Stomach (tissue), 9 donors: ENCODE results near the gene FLVCR1. TPM values are rescaled to one million over a fixed set of nuclear protein-coding genes. Genes with fewer than 3 reads are reported as not detected.

Experiments used
- DNase-seq, 2 donors: peaks; one replicate each; pipeline versions ENCODE4 v3.0.0 to v3.0.0-alpha.2; 2013 to 2019
- H3K27ac ChIP-seq, 5 donors: fragments of 200-600 bp in 4 of 5; sonication (generic) in 4 of 5; one replicate each; pipeline ENCODE4 v1.5.1; 2013 to 2019; ENCODE audit warnings: mild to moderate bottlenecking in 1 of 5, moderate library complexity in 1 of 5
- H3K27me3 ChIP-seq, 3 donors: fragments of 200-600 bp; sonication (generic); one replicate each; pipeline ENCODE4 v1.5.1; 2017 to 2019; ENCODE audit warnings: mixed run types in 1 of 3
- H3K36me3 ChIP-seq, 4 donors: fragments of 200-600 bp; sonication (generic); 1 replicate in 3 of 4; 2 replicates in 1 of 4; pipeline ENCODE4 v1.5.1; 2016 to 2019
- H3K4me1 ChIP-seq, 4 donors: fragments of 200-600 bp; sonication (generic); one replicate each; pipeline ENCODE4 v1.5.1; 2016 to 2019
- H3K4me3 ChIP-seq, 4 donors: fragments of 200-600 bp; sonication (generic) in 3 of 4; one replicate each; pipeline ENCODE4 v1.5.1; 2016 to 2019; ENCODE audit warnings: mild to moderate bottlenecking in 1 of 4
- H3K9me3 ChIP-seq, 4 donors: fragments of 200-600 bp; sonication (generic); one replicate each; pipeline ENCODE4 v1.5.1; 2016 to 2019
- CTCF ChIP-seq, 7 experiments: fragments of 450-650 bp in 4 of 7; fragments of 200-600 bp in 3 of 7; sonication (generic) in 3 of 7; IDR thresholded peaks; one replicate each; pipeline ENCODE4 v1.5.1; 2016 to 2019; ENCODE audit warnings: antibody characterized with exemption in 7 of 7, control low read depth in 2 of 7, mild to moderate bottlenecking in 1 of 7
- EP300 ChIP-seq: sonication (generic); formaldehyde crosslinking; IDR thresholded peaks from one replicate; pipeline ENCODE4 v1.6.1; 2017; ENCODE audit warnings: antibody characterized with exemption
- POLR2A ChIP-seq, 4 donors: fragments of 450-650 bp; IDR thresholded peaks; one replicate each; pipeline ENCODE4 v1.6.1; 2016; ENCODE audit warnings: antibody characterized with exemption in 4 of 4, control low read depth in 2 of 4, mild to moderate bottlenecking in 1 of 4, moderate library complexity in 1 of 4
- POLR2AphosphoS5 ChIP-seq, 3 donors: sonication (generic); formaldehyde crosslinking; IDR thresholded peaks; one replicate each; pipeline ENCODE4 v1.6.1; 2016; ENCODE audit warnings: antibody characterized with exemption in 3 of 3
- WGBS, 5 donors: extraction: QIAGEN DNeasy Blood & Tissue Kit in 3 of 5; methylation state at CpG; one replicate each; pipeline versions ENCODE4 v1.1.5 to v1.1.7; 2013 to 2018; 5-methylcytosine and 5-hydroxymethylcytosine counted together
- intact Hi-C: fragments of 100-400 bp; cut with DNase I; formaldehyde crosslinking; loops from one replicate; pipeline ENCODE4 v1.15.1; 2023; ENCODE audit warnings: low total_unique reads
- polyA plus RNA-seq, 3 donors: library from polyadenylated mRNA; stranded (reverse); fragments of 200-250 nt; gene quantifications; one replicate each; pipeline ENCODE4 v1.2.3, GENCODE V29; 2013
- total RNA-seq, 5 donors: library from RNA; depleted of rRNA; stranded (reverse); fragments of >200 nt; gene quantifications; one replicate each; pipeline versions ENCODE4 v1.1.0 to v1.2.3, GENCODE V29; 2014 to 2016
- donor health status: healthy with polysubstance abuse.
- donor health status: Bipolar disorder and iron deficiency.
- donor health status: healthy.

Gene FLVCR1
- total and polyA plus RNA-seq, 8 donors, result 0.61 to 19.1 (median 6.3) TPM

GRCh38 chr1:212922016-212922415 lies 63.9 kb downstream of the FLVCR1 start:
- Histone ChIP-seq H3K9me3 (no peaks in the 10 kb centered on the region), H3K4me1 (peaks cover 0 to 2% (median under 1%) of the 10 kb centered on the region in 4 donors), H3K36me3 (no peaks in the 10 kb centered on the region), H3K4me3 (no peak overlapping the region), H3K27ac (no peak overlapping the region), H3K27me3 (peaks cover 0 to 9% (median 0%) of the 10 kb centered on the region in 3 donors)
- DNase-seq, result no peak
- WGBS, 5 donors, result 72 to 89% (median 84%) methylated on average over 5 of the region's 5 CpGs
- TF ChIP-seq CTCF (IDR thresholded peaks at IDR 0.05) (no peak), EP300 (no peak), POLR2AphosphoS5 (IDR thresholded peaks at IDR 0.05) (no peak), POLR2A (IDR thresholded peaks at IDR 0.05) (no peak)
- intact Hi-C loops, result no loop called here

GRCh38 chr1:212926372-212926771 lies 68.3 kb downstream of the FLVCR1 start:
- H3K27ac ChIP-seq, result no peak overlapping the region
- 63 to 86% (median 79%) methylated on average over 6 of the region's 6 CpGs for WGBS, 5 donors
- no peaks in the 10 kb centered on the region for H3K9me3 ChIP-seq
- no peaks in the 10 kb centered on the region for H3K27me3 ChIP-seq
- H3K36me3 ChIP-seq, result no peaks in the 10 kb centered on the region
- intact Hi-C loops, result no loop called here
- no peak for TF ChIP-seq POLR2AphosphoS5 (IDR thresholded peaks at IDR 0.05)
- no peak for TF ChIP-seq EP300
- no peak for TF ChIP-seq POLR2A (IDR thresholded peaks at IDR 0.05)
- no peak for TF ChIP-seq CTCF (IDR thresholded peaks at IDR 0.05)
- no peak overlapping the region for H3K4me3 ChIP-seq
- DNase-seq, result no peak
- H3K4me1 ChIP-seq, result no peaks in the 10 kb centered on the region

- intact Hi-C loops, result no loop called here
- DNase-seq, result no peak
- Histone ChIP-seq H3K4me1 (no peaks in the 10 kb centered on the region), H3K9me3 (no peaks in the 10 kb centered on the region), H3K27me3 (no peaks in the 10 kb centered on the region), H3K27ac (peak overlapping the region in 2 of 5 donors; percentile 1 to 8), H3K36me3 (no peaks in the 10 kb centered on the region), H3K4me3 (no peak overlapping the region)
- 54 to 73% (median 57%) methylated on average over 10 of the region's 10 CpGs for WGBS, 5 donors
- TF ChIP-seq POLR2AphosphoS5 (IDR thresholded peaks at IDR 0.05) (no peak), CTCF (IDR thresholded peaks at IDR 0.05) (no peak), POLR2A (IDR thresholded peaks at IDR 0.05) (no peak), EP300 (no peak)
Observed at GRCh38 chr1:212928323-212929291, 70.5 kb downstream of the FLVCR1 start.

GRCh38 chr1:212930986-212931678 lies 73.1 kb downstream of the FLVCR1 start:
- H3K27ac ChIP-seq, result no peak overlapping the region
- DNase-seq, result no peak
- intact Hi-C loops, result no loop called here

More at GRCh38 chr1:212930986-212931678, 73.1 kb downstream of the FLVCR1 start:
- Histone ChIP-seq H3K4me3 (no peak overlapping the region), H3K36me3 (no peaks in the 10 kb centered on the region), H3K27me3 (no peaks in the 10 kb centered on the region), H3K4me1 (no peaks in the 10 kb centered on the region), H3K9me3 (no peaks in the 10 kb centered on the region)
- WGBS, 5 donors, result 75 to 89% (median 82%) methylated on average over 10 of the region's 10 CpGs
- TF ChIP-seq CTCF (IDR thresholded peaks at IDR 0.05) (no peak), POLR2AphosphoS5 (IDR thresholded peaks at IDR 0.05) (no peak), EP300 (no peak), POLR2A (IDR thresholded peaks at IDR 0.05) (no peak)
